Stromal cell of bone marrow (primary cell): Measurements from ENCODE around the gene MEGF11.

Experiments
- DNase-seq: peaks from one replicate; pipeline ENCODE4 v3.0.0-alpha.2; 2012; ENCODE audit warnings: low read depth

The MEGF11 gene

DNA sequence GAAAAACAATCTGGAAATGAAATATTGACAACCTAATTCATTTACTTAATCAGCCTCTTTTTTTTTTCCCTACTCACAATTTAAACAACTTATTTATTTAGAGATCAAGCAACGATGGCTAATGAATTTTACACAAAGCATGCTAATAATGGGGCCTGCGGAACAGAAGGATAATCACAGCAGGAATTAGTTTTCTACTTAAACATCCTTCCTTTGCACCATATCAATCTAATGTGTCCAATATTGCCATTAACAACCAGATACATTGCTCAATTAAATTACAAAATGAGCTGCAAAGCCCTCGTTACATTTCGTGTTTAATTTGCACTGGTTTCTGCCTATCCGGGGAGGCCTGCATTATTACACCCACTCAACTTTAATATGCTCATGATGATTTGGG is 285.0 kb downstream of the MEGF11 start:
- DNase-seq, result no peak

DNA sequence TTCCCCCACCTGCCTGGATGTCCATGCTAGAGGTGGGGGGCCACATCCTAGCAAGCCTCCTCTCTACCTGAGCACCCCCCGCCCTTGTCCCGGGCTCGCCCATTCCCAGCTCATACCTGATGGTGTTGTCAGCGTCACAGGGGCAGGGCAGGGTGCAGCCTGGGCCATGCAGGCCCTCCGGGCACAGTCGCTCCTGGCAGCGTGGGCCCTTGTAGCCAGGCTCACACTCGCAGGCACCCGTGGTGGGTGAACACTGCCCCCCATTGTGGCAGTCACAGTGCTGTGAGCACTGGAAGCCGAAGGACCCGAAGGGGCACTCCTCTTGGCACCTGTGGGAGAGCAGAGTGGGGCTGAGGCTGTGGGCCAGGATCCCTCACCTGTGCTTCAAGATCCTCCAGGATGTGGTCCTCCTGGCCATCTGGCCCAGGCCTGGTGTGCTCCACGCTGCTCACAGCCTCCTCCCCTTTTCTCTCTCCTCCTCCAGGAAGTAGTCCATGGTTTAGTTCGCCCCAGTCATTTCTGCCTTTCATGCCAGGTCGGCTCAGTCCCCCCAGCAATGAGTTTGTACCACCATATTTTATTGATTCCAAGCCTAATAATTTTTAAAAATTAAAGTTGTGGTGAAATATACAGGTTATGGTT is 288.6 kb downstream of the MEGF11 start:
- no peak for DNase-seq

DNA sequence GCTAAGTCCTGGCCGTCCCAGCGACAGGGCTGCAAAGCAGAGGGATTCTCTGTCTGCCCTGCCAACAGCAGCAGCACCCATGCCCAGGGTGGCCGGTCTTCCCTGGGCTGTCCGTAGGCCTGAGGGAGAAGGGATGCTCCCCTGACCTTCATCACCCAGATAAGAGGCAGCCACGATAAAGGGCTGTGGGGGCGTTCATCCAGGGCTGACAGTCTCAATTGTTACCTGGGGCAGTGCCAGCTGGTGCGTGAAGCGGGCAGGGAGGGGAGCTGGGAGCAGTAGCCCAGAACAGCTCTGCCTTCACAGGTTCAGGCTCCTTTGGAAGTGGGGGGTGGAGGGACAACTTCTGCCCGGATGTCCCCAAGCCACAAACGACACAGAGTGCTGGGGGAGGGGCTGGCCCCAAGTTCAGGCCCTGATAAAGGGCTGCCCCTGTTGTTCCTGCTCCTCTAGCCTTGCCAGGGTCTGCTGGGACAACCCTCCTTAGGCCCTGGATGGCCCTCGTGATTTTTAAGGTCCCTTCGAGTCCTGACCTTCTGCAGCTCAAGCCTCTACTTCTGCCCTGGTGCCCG is 289.6 kb downstream of the MEGF11 start:
- no peak for DNase-seq

DNA sequence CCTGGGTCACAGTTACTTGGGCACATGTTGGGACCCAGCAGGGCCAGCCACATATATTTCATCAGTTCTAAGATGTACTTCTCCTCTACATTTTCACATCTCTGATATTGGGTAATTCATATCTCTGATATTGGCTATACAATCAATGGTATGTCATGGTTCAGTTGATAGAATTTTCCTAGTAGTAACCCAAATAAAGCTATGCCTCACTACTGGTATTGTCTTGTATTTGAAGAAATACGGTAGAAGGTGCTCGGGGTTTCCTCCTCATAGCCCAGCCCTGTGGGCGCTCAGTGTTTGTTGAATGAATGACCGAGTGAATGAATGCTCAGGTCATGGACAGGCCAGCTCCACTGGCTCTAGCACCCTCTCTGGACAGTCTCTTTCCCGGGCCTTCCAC is 290.2 kb downstream of the MEGF11 start:
- no peak for DNase-seq

DNA sequence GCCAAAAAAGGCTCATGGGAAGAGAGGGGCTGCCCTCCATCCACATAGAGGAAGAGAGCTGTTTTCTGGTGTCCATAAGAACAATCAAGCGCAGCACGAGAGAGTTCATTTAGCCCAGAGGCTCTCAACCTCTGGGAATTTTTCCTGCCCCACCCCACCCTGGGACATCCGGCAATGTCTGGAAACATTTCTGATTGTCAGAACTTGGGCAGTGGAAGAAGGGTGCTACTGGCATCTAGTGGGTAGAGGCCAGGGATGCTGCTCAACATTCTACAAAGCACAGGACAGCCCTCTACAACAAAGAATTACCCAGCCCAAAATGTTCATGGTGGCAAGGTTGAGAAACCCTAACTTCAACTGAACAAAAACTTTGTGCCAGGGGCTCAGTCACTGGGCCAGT is 291.4 kb downstream of the MEGF11 start:
- DNase-seq, result peak; percentile 2

DNA sequence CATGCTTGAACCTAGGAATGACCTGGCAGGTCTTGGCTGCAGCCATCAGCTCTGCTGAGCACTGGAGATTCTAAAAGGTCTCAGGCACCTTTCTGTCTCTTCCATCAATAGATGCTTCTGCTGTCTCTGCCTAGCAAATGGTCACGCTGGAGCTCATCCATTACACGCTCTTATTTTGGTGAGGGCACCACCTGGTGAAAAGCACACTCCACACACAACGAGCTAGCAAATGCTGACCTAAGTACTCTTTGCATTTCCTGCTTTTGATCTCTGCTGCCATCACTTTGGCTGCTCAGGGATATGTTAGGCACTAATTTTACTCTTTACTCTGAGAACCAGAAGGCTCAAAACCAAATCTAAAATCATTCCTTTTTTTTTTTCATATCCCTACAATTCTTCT is 293.0 kb downstream of the MEGF11 start:
- no peak for DNase-seq

DNA sequence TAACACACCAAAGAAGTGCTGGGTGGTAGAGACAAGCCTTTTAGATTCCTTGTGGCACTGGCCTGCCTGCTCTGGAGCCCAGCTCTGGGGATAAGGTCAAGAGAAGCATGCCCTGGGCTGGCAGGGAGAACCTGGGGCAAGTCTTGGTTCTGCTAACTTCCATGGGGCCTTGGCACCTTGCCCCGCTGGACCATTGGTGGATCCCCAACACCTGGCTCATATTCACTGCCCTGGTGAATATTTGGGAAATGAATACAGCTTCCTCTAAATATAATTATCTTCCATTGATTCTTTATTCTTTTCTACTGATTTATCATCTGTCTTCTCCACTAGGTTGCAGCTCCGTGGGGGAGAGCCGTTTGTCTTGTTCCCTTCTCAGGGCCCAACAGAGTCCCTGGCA is 294.7 kb downstream of the MEGF11 start:
- DNase-seq, result no peak

DNA sequence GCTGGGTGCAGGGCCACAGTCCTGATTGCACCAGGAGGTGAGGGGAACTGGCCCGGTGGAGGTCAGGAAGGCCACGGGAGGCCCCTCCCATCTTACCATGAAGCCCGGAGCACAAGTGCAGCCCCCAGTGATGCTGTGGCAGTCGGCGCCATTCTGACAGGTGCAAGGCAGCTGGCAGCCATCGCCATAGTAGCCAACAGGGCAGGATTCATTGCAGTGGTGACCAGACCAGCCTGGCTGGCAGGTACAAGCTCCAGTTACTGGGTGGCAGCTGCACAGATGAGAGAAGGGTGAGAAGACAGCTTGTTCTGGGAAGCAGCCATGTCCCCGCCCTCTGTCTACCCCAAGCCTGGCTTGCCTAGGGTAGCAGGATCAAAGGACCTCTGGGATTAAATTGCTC is 296.1 kb downstream of the MEGF11 start:
- no peak for DNase-seq

DNA sequence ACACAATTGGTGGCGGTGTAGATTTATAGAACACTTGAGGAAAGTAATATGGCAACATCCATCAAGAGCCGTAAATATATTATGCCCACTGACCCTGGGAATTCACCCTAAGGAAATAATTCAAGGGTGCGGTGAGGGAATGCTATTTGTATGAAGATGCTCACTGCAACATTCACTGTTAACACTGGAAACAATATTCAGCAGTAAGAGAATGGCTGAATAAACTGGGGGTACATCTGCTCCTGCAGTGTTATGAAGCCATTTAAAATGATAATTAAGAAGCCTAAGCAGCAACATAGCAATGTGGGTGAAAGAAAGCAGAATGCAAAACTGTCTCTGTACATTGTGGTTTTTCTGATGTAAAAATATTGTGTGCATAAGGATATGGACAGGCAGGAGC is 296.7 kb downstream of the MEGF11 start:
- no peak for DNase-seq

DNA sequence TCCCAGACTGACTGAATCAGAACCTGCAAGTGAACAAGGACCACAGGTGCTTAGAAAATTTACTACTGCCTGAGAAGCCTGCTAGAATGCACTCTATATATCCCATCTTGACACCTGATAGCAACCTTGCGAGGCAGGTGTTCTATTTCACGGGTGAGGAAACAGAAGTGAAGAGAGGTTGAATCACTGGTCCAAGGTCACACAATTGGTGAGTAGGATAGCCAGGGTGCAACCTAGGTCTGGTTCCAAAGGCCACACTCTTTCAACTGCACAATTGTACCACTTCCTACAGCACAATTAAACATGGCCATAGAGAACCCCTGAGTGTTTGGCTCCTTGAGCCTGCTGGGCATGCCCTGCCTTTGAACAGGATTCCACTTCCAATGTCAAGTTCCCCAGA is 297.2 kb downstream of the MEGF11 start:
- no peak for DNase-seq

DNA sequence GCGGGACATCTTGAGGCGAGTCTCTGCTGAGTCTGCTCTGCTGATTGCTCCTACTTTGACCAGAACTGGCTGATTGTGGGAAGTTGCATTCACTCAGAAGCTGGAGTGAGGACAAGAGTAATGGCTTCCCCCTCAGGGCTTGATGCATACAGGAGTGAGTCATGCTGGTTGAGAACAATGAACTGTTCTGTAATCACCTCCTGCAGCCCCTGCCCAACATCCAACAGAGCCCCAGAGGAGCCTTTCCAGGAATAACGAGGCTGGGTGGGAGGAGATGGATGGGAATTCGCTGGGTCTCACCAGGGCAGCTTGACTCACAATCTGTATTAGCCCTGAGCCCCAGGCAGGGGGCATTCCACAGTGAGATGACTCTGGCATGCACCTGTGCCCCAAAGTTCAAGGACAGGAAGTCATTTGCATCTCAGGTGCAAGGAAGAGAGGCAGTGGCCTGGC is 299.2 kb downstream of the MEGF11 start:
- DNase-seq, result no peak

DNA sequence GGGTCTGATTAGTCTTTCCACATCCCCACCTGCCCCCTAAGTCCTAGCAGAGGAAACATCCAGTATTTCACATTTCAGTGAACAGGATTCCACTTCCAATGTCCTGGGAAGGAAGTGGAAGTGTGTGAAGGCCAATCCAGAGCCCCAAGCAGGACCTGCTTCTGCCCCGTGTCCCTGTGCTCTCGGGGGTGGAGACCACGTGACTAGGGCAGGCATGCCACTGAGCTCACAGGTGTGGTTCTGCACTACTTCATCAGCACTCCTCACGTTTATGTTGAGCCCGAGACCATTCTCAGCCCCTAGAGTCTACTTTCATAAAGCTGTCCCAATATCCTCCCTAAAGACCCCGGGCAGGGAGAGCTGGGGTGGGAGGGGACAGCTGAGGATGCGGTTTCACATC is 299.9 kb downstream of the MEGF11 start:
- DNase-seq, result no peak

DNA sequence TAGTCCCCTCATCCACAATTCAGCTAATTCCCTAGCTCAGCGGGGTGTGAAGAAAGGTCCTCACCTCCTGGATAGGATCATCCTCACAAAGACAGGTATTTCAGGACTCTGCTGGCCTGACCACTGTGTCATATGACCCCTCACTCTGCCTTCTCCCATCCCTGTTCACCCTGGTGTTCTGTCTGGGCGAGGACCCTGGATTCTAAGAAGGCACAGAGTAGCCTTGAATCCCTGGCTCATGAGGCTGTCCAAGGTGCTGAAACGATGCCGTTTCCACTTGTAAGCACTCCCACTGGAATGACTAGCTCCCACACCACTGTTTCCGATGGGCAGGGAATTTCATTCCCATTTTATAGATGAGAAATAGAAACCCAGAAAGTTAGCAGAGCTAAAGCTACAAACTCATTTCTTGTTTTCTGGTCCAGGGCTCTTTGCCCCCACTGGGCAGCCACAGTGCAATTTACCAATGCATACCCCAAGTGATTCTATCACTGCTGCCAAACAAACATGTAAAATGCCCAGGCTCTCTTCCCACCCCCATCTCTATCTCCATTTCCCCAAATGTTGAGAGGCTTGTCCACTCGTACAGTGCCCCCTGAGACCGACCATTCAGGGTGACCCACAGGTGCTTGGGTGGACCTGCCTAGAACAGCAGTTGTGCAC is 301.0 kb downstream of the MEGF11 start:
- peak; percentile 21 for DNase-seq

DNA sequence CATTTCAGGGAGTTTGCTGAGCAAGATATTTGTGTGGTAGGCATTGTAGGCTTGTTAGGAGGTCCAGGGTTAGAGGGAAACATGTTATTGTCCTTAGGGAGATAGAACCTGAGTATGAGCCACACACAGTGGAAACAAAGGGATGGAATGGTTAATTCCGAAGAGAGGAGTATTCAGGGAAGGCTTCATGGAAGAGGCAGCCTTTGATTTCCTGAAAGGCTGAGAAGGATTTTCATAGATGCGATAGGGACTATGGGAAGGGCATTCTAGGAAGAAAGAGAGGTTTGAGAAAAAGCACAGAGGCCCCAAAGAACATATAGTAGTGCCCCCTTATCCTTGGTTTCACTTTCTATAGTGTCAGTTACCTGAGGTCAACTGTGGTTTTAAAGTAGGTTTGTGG is 302.5 kb downstream of the MEGF11 start:
- no peak for DNase-seq

DNA sequence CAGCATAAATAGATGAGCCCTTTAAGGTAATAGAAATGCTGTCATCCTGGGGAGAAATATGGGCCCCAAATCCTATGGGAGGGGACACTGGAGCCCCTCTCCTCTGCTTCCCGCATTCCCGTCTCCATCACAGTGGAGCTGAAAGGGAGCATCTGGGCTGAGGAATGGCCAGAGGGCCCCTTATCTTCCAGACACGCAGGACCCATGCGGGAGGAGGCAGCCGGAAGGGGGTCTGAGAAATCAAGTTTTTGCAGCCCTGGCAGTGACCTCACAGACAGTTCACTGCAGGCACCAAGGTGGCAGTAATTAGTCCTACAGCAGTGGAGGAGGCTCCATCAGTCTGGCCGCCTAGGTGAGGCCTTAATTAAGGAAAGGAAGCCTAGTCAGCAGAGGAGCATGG is 304.1 kb downstream of the MEGF11 start:
- no peak for DNase-seq

DNA sequence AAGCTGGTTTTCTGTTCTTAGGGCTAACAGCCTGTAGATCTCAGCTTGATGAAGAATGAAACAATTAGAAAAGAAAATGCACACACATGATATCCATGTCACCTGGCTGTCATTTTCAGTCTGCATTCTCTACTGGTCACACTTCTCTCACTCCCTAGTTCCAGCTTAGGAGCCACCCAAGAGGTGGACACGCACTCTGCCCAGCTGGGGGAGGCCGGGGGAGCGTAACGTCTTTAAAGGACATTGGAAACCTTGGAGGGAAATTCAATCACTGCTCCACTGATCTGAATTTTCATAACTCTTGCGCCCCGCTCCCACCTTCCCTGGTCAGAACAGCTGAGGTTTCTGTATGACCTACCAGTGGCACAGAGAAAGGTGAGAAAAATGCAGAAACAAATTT is 304.5 kb downstream of the MEGF11 start:
- no peak for DNase-seq

DNA sequence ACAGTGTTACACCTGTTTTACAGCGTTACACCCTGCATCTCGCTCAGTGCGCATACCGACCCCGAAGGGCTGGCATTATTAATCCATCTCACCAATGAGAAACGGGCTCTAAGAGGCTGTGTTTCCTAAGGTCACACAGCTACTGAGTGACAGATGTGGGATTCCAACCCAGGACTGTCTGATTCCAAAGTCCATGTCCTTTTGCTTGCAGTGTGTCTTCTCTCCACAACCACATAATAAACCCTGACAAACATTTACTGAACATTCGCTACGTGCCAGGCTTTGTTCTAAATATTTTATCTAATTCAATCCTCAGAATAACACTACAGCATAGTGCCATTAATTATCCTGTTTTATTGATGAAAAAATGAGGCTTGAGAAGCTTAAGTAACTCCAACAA is 305.2 kb downstream of the MEGF11 start:
- no peak for DNase-seq

DNA sequence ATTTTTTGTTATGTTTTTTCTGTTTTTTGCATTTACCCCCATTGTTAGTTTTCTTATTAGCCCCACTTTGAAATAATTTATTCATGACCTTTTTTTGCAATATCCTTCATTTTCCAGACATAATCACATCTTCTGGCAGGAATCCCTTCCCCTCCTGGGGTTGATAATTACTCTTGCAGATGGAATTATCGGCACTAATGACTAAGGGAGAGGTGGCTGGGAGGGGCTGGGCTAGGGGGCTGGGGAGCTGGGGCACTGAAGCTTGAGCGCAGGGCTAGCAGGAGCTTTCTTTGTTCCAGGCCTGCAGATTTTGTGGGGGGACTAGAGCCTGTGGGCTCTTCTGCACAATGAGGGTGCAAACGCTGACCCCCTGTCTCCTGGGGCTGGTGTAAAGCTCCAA is 306.5 kb downstream of the MEGF11 start:
- no peak for DNase-seq

DNA sequence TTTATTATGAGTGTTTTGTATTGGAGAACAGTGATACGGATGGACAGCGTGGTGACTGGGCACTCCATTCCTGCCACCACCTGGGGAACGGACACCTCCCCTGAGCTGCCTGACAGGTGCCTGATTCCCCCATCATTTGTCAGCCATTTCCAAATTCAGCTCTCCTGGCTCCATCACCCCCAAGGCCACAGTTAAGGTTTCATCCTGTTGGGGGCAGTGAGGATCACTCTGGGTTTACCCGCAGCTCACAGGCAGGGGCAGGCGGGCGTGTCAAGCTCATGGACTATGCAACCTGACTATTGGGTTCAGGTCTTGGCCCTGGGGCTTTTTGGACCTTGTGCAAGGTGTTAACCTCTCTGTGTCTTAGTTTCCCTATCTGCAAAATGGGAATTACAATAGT is 307.9 kb downstream of the MEGF11 start:
- DNase-seq, result no peak

DNA sequence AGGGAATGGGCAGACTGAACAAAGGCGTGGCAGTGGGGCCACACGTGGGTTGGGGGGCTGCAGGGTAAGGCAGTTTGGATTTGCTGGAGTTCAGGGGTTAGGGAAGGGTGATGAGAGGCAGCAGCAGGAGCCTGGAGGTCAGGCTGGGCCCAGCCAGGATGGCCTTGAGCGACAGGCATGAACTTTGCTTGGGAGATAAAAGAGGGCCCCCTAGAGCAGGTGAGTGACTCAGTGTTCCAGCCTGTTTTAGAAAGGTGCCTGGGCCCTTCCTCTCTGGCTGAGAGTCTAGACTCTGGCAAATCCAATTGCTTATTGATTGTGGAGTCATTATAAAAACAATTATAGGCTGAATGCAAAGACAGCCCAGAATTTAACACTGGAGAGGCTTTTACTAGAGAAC is 309.1 kb downstream of the MEGF11 start:
- DNase-seq, result no peak

DNA sequence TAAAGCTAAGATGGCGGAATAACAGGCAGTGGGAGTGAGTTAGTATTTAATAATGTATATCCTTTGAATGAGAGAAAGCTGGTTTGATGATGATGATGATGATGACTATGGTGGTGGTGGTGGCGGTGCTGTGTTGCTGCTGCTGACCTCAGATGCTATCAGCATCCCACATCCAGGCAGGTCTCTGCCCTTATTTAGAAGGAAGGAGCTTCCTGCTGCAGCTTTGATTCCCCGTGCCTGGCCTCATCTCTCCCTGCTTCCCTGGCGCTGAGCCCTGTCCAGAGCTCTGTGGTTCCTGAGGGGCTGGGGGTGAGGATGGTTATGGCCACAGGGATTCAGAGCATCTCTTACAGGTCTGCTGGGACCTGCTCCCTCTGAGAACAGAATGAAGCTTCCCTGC is 311.1 kb downstream of the MEGF11 start:
- DNase-seq, result no peak

DNA sequence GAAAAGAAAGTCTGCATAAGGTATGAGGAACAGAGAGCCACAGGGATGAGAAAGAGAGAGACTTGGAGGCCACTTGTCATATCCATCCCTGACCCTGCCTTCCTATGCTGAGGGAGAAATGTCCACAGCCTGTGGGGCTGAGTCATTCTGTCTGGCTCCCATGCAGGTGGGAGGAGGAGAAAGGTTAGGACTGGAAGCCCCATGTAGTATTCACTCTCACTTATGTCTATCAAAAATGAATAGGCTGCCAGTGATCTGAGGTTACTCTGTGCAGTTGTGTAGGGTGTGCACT is 313.0 kb downstream of the MEGF11 start:
- no peak for DNase-seq

DNA sequence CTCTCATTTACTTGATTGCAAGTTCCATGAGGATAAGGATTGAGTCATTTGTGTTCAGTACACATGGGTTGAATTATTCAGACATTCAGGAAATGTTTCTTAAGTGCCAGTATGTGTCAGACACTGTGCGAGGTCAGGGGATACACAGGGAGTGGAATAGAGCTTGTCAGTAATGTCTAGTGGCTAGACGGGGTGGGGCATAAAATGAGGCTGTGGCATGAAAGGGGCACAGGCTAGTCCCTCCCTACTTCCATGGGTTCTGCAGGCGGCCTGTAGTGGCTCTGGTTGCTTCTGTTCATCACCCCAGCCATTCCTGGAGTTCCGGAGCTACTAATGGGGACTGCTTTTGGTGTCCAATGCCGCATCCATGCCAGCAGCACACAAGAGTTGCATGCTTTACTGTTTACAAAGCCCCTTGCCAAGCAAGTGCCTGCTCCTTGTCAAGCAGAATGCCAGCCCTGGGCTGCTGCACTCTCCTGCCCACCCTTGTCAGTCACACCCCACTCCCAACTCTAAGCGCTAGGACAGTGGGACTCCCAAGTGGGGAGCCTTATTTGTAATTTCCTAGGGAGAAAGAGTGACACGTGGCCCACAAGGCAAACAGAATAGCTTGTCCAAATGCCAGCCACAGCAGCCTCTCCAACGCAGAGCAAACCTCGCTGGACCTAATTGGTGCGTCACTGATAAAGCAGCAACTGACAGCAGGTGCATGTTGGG is 313.5 kb downstream of the MEGF11 start:
- peak; percentile 74 for DNase-seq
